NCI-H460 (cell line): Measurements from ENCODE around the gene NKPD1. TPM values are rescaled to one million over a fixed set of nuclear protein-coding genes. Genes with fewer than 3 reads are reported as not detected.

Source experiments
- DNase-seq: peaks from one replicate; pipeline ENCODE4 v3.0.0-alpha.2; 2016; ENCODE audit warnings: low read depth; ENCODE audit errors: extremely low read depth
- polyA plus RNA-seq: library from polyadenylated mRNA; depleted of rRNA; stranded (reverse); fragments of >200 nt; gene quantifications from 2 replicates; pipeline ENCODE4 v1.2.3, GENCODE V29; 2014; cell fraction: nucleus; rRNA removed
- total RNA-seq: library from RNA; depleted of rRNA; stranded (reverse); fragments of >200 nt; shearing (Covaris generic); gene quantifications from 2 replicates; pipeline ENCODE4 v1.2.3, GENCODE V29; 2014; rRNA removed

The NKPD1 gene
- total RNA-seq = 0.07 TPM in 1 of 2 replicates, not detected in the other
- 0.85 TPM in 1 of 2 replicates, not detected in the other for polyA plus RNA-seq

- DNase-seq = no peak
Measured at GRCh38 chr19:45160870-45161737, at the start of gene NKPD1. Gene NKPD1 (minus strand): TSS chr19:45160982. CDS start chr19:45160150, 832 bp downstream.

- no peak for DNase-seq
Measured at GRCh38 chr19:45206328-45206727, 45.5 kb upstream of the NKPD1 start.

- DNase-seq = no peak
Measured at GRCh38 chr19:45205810-45206209, 45.0 kb upstream of the NKPD1 start.

GRCh38 chr19:45202637-45203036, 41.9 kb upstream of the NKPD1 start:
- DNase-seq = no peak

- peak; percentile 25 for DNase-seq
Measured at GRCh38 chr19:45200568-45200967, 39.8 kb upstream of the NKPD1 start.

GRCh38 chr19:45195764-45196163, 35.0 kb upstream of the NKPD1 start:
- DNase-seq = no peak

GRCh38 chr19:45191375-45191774, 30.6 kb upstream of the NKPD1 start:
- no peak for DNase-seq

- no peak for DNase-seq
Measured at GRCh38 chr19:45189971-45190370, 29.2 kb upstream of the NKPD1 start.

- no peak for DNase-seq
Measured at GRCh38 chr19:45187421-45188100, 26.8 kb upstream of the NKPD1 start.

GRCh38 chr19:45186509-45187334, 25.9 kb upstream of the NKPD1 start:
- DNase-seq = no peak

- no peak for DNase-seq
Measured at GRCh38 chr19:45184115-45184514, 23.3 kb upstream of the NKPD1 start.

GRCh38 chr19:45182758-45183157, 22.0 kb upstream of the NKPD1 start:
- no peak for DNase-seq

GRCh38 chr19:45180936-45181335, 20.2 kb upstream of the NKPD1 start:
- DNase-seq = no peak

GRCh38 chr19:45179892-45180370, 19.1 kb upstream of the NKPD1 start:
- no peak for DNase-seq

GRCh38 chr19:45179072-45179891, 18.5 kb upstream of the NKPD1 start:
- no peak for DNase-seq

GRCh38 chr19:45178262-45179071, 17.7 kb upstream of the NKPD1 start, which contains the start of gene BLOC1S3:
Gene BLOC1S3 (plus strand): TSS chr19:45178784. CDS start chr19:45179297, 513 bp downstream.
- peak; percentile 99 for DNase-seq

- DNase-seq = no peak
Measured at GRCh38 chr19:45177817-45178261, 17.1 kb upstream of the NKPD1 start, which contains the start of gene TRAPPC6A. Gene TRAPPC6A (minus strand): TSS chr19:45178237. CDS start chr19:45178218, 19 bp downstream.

GRCh38 chr19:45175515-45176345, 14.9 kb upstream of the NKPD1 start:
- no peak for DNase-seq
